Fibroblast of upper back skin (primary cell): ENCODE results near the gene CD79B.

ENCODE experiments used
- DNase-seq: peaks from one replicate; pipeline ENCODE4 v3.0.0-alpha.2; 2013

Gene CD79B

DNA sequence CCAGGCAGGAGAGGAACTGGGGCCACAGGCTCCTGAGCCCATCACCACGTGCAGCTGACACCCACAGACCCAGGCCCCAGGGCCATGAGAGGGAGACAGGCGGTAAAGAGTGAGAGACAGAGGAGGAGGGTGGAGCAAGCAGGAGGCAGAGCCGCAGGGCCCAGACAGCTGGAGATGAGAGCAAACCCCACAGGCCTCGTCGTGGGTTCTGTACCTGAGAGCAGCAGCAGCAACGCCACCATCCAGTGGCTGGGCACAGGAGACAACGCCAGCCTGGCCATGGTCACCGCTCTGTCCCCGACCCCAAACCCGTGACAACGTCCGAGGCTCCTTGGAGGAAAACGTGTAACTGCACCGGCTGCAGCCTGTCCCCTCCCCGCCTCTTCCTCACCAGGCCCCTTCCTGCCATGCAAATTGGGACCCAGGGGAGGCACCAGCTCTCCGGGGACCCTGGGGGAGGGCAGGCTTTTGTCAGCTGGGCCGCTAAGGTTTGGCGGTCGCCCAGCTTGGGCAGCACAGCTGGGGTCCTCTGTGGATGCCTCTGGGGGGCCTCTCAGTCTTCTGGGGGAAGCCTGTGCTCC lies at the start of gene CD79B:
TSS of gene CD79B (minus strand) at position 351 of the 581 bp plus-strand sequence. CDS start at position 281, 70 bp downstream.
- DNase-seq: no peak

DNA sequence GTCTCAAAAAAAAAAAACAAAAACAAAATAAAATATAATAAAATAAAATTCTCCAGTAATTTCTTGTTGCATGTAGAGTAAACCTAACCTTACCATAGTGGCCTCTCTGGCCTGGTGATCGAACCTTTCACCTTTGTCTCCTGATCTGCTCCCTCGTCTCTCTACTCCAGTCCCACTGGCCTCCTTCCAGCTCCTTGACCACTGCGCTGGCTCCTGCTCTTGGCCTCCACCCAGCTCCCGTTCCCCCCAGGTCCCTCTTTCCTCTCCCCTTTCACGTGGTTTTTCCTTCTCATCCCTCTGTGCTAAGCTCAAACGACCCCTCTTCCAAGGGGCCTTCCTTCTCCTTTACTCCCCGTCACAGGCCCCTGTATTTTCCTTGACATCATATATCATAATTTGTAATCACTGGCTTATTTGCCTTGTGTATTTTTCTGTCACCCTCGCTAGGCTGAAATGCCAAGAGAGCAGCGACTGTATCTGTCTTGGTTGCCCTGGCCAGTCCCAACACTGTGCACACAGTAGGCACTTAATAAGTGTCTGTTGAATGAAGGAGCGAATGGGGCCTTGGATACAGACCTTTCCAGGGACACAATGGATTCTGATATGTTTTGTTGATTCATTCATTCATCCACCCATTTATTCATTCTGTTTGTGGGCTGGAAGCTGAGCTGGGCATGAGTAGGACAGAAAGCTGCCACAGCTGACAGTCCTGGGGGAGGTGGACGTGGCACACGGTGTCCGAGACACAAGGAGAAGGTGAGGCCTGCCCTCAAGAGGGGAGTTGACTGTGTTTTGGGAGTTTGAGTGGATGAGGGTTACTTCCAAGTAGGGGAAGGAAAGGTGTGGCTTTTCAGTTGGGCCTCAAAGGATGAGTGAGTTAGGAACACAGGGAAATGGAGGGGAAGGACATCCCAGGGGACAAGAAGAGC lies 46.4 kb upstream of the CD79B start:
- no peak for DNase-seq

DNA sequence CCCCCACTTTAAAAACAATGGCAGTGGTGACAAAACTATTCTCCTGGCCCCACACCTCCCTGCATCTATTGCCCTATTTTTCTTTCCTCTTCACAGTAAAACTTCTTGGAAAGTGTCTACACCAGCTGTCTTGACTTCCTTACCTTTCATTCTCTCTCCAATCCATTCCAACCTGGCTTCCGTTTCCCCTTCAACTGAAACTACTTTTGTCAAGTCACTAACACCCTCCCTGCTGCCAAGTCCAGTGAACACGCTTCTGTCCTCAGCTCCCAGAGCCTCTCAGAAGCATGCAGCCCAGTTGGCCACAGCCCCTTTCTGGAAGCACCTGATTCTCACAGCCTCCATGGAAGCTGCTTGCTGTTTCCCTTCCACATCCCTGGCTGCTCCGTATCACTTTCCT lies 44.6 kb upstream of the CD79B start:
- no peak for DNase-seq

DNA sequence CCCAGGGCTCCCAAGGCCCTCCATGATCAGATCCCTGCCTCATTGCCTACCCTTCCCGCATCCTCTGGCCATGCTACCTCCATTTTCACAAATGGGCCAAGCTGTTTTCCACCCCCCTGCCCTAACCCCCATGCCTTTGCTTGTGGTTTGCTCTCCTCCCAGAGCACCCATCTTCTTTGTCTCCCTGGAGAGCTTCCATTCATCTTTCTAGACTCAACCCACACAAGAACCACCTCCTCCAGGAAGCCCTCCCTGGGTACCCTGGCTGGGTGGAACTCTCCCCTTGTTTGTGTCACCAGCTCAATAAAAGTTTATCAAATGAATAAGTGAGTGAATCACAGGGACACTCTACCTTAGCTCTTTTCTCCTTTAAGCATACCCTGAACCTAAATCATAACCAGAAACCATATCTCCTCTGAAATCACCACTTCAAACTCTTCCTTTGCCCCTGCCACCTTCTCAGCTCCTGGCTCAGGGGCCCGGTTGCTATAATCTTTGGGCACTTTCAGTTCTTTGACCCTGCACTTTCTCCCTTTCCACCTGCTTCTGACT lies 43.5 kb upstream of the CD79B start:
- DNase-seq: no peak

DNA sequence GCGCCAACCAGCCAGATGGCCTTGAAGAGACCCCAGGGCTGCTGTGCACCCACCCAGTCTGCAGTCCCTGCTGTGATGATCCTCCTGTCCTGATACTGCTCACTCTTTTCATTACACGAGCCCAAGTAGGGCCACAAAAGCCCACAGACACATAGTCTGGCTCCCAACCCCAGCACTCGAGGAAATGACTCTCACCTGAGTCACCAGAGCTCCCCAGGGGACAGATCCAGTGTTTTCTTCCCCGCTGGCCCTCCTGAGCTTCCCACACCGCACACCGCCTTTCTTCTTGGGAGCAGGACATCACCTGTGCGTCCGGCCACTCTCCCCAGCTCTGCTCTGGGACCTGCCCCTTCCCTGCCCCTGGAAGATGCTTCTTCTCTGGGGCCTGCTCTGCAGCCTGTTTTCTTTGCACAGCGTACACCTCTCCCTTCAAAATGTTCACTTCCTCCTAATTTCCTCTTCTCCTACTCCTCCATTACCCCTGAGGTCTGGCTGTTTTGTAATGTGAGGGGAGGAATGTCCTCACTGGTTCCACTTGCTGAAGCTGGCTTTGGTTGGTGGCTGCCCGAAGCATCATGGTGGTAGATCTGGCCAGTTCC lies 42.6 kb upstream of the CD79B start:
- DNase-seq: peak; percentile 57

DNA sequence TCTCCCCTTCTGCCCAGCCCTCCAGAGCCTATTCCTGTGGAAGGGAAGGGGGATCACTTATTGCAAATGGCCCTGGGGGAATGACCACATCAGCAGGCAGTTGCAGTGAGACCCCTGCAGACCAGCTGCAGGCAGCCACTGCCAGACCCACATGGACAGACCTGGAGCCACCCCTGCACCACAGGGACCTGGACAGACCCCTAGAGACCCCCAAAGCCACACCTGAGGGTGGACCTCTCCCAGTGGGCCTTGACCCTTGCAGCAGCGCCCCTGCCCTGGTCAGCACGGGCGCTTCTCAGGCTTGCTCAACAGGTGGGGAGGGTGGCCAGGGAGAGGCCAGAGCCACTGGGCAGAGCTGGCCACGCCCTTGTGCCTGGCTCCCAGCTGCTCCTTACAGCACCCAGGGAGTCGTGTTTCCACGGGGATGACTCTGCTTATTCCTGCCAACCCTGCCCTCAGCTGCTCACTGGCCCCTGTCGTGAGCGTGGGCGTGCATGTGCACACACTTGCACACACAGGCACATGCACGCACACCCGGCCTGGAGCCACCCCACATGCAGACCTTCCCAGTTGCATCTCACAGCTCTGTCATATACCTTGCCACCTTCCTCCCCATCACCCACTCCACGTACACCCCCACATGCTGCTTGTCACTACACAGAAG lies 41.9 kb upstream of the CD79B start:
- no peak for DNase-seq

DNA sequence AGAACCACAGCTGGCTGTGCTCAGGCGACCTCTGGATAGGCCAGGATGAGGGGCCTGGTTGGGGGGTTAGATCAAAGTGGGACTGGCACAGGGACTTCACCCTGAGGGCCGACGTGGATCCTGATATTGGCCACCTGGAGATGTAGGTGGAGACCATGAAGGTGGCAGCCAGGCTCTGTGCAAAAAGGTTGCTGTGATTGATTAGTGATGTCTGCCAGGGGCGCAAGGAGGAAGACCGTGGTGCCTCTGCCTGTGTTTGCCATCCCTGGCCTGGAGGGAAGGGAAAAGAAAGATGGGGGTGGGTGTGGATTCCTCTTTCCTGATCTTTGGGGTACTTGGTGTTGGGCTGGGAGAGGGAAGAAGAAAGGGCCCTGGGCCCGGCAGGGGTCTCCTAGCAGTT lies 41.1 kb upstream of the CD79B start:
- DNase-seq: no peak

DNA sequence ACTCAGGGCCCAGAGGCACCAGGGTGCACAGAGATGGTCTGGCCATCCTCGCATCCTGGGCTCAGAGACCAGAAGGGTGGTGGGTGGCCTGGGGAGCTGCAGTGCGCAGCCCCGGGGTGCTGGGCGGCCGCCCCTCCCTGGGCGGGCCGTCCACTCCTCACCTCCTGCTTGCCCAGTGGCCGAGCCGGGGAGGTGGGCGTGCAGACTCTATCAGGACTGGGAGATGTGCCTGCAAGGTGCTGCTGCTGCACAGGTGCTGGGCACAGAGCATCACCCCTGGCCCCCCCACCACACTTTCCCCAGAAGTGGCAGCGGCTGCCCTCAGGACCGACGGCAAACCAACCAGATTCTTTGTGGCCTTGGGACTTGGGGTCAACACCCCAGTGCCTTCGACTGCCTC lies 40.7 kb upstream of the CD79B start, which contains the start of gene SCN4A:
TSS of gene SCN4A (minus strand) at position 123 of the 400 bp plus-strand sequence. CDS start at position 46, 77 bp downstream.
- no peak for DNase-seq

DNA sequence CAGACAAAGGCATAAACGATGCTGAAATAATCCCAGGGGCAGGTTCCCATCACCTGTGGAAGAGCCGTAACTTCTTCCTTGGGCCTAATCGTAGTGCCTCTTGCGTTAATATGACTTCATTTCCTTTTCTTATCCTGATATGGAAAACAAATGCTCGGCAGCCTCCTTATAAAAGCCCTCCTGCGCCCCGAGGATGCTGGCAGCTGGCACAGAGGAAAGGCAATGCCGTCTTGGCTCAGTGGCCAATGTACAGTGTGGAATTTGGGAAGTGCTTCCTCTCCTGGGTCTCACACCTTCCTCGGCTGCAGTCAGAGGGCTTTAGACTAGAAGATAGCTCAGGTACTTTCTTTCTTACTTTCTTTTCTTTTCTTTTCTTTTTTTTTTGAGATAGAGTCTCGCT lies 37.1 kb upstream of the CD79B start:
- no peak for DNase-seq

DNA sequence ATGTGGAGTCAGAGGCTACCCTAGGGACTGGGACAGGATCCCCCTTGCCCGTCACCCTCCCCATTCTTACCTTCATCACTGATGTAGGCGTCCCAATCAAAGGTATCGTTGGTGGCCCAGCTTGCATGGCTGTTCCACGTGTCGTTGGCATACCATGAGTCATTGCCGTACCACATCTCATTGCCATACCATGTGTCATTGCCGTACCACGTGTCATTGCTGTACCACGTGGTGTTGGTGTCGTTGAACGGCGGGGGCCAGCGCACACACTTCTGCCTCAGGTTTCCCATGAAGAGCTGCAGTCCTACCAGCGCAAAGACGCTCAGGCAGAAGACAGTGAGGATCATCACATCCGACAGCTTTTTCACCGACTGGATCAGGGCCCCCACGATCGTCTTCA lies 35.8 kb upstream of the CD79B start:
- DNase-seq: no peak

DNA sequence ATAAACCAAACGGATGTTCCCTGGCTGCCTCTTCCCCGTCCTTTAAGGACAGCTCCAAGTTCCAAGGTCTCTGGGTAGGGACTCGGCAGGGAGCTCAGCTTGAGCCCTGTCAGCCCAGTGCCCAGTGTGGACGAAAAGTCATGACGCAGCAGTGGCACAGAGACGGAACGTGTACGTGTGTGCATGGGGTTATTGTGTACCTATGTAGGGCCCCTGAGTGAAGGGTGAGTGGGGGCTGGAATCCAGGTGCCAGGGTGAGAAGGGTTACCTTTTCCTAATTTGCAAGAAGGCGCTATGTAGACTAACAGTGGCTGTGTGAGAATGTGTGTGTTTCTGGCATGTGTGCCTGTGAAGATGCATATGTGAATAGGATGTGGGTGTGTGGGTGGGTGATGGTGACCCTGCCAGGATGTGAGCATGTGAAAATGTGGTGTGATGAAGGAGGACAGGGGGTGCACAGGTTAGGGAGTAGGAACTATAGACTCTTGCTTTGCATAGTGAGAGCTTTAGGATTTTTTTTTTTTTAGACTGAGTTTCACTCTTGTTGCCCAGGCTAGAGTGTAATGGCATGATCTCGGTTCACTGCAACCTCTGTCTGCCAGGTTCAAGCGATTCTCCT lies 34.6 kb upstream of the CD79B start:
- no peak for DNase-seq

DNA sequence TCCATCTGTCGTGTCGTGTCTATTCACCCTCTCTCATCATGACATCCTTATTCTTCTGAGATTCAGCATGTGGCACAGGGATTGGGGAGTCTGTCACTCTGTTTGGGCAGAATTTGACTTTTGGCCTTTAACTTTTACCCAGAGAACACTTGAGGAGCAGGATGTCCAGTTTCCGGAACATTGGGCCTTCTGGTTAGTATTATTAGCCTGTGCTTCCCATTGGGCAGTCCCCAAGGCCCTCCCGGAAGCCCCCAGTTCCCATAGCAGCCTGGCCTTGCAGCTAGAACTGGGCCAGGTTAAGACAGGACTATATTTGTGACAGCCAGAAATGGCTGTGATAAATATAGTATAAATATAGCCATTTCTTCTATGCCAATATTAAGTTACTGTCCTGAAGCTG lies 31.0 kb upstream of the CD79B start:
- no peak for DNase-seq

DNA sequence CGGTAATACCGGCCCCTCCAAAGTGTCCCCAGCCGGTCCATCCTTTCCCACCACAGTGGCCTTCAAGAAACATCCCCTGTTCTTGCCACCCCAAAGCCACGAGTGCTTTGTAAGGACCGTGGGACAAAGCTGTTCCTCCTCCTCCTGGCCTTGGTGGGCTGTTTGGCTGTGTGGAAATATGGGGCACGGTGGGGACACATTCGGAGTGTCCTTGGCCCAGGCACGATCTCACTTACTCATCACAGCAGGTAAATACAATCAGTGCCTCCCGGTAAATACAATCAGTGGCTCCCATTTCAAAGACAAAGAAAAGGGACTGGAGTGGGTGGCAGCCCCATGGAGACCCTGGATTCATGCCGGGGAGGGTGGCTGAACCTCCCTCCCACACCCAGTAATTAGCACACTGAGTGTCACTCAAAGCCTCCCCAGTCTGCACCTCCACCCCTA lies 30.2 kb upstream of the CD79B start:
- DNase-seq: no peak

DNA sequence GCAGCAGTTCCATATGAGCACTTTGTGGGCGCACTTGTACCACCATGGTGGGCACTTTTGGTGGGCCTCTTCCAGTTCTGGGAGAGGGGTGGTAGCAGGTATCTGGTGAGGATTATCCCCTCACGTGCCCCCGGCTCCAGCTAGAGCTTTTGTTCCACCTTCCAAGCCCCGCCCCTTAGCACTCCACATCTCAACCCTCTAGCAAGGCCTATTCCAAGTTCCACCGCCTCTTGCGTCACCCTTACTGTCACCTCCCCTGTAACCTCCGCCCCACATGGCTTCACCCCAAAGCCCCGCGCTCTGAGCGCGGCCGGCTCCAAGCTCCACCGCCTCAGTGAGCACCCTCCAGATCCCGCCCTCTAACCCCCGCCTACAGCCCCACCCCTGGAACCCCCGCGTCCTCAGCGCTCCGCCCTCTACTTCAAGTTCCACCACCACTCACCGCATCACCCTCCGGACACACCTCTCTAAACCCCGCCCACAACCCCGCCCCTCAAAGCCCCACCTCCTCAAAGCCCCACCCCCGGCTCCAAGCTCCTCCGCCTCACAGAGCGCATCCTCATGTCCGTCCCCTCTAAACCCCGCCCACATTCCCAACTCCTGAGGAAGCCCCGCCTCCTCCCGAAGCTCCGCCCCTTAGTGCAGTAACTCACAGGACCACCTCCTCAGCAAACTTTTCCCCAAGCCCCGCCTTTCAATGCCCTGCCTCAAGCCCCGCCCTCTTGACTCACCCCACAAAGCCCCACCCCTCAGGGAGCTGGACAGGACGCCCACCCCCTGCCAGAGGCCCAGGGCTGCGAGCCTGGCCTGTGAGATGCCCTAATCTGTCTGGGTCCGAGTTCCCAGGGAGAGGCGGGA lies 29.5 kb upstream of the CD79B start:
- peak; percentile 60 for DNase-seq

DNA sequence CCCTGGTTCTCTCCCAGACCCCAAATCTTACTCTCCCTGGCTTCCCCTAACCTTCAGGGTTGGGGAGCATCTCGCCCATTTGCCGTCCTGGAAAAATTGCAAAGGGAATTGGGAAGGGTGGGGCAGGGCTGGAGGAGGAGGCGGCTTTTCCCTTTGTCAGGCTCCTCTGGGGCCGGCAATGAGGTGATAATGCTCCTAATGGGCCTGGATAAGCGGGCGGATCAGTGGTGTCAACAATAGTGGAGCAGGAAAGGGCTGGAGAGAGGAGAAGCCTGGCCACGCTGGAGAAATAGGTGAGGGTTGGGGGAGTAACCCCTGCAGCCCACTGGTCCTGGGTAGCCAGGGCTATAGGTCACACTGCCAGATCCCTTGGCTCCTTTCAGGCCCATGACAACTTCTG lies 28.3 kb upstream of the CD79B start:
- DNase-seq: no peak

DNA sequence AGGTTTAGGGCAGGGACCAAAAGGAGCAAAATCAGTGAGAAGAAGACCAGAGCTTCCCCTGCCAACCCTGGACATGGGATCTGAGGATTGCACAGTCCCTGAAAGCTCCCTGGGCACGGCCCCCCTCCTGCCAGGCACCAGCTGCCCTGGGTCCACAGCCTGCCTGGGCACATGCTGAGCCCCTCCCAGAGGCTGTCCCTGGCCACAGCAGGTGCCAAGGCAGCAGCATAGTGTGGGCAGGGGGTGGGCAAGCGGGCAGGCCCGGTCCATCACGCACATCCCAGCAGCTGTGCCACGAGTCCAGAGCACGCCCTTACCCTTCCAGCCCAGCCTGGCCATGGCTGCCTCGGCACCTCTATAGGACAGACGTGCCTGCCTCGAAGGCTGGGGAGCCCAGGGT lies 27.9 kb upstream of the CD79B start:
- DNase-seq: no peak

DNA sequence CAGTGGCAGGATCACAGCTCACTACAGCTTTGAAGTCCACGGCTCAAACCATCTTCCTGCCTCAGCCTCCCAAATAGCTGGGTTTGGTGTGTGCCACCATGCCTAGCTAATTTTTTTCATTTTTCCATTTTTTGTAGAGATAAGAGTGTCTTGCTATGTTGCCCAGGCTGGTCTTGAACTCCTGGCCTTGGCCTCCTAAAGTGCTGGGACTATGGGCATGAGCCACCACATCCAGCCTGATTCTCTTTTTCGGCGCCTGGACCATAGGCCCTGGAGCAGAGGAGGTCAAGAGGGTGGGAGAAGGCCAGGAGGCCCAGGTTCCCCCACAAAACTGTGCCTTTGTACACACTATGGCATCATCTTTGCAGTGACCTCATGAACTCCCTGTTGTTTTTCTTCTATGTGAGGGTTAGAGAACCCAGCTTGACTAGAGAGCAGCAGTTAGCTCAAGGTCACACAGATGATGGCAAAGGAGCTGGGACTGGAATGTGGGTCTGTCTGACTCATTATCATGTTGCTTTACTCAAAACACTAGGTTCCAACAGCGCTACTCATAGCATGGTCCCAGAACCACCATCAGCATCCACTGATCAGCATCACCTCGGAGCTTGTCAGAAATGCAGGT lies 24.3 kb upstream of the CD79B start:
- DNase-seq: peak; percentile 39

DNA sequence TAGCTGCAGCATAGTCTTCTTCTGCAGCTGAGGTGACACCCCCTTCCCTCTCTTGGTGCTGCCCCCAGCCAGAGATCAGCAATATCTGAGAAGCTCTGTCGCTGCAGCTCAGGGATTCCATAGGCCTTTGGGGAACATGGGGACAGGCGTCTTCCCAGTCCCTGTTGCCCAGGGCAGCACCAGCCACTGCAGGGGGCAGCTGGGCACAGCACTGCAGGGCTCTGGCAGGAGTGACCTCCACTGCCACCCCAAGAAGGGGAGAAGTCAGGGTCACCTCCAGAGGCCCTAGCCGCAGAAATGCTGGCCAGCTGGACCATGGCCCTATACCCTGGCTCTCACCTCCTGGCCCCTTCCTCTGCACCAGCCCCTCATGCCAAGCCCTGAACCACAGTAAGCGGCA lies 23.7 kb upstream of the CD79B start:
- no peak for DNase-seq

DNA sequence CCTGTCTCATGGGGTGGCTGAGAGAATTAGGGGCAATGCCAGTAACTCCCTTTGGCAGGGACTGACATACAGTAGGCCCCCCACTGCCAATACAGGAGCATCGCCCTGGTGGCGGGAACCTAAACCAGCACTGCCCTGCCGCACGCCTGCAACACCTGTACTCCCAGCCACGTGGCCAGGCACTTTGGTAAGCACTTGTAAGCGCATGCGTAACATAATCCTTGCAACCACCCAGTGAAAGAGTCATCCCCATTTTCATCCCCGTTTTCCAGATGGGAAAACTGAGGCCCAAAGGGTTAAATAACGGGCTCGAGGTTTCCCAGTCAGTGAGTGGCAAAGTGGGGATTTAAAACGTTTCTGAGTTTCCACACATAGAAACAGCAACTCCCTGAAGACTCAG lies 23.1 kb upstream of the CD79B start:
- DNase-seq: no peak

DNA sequence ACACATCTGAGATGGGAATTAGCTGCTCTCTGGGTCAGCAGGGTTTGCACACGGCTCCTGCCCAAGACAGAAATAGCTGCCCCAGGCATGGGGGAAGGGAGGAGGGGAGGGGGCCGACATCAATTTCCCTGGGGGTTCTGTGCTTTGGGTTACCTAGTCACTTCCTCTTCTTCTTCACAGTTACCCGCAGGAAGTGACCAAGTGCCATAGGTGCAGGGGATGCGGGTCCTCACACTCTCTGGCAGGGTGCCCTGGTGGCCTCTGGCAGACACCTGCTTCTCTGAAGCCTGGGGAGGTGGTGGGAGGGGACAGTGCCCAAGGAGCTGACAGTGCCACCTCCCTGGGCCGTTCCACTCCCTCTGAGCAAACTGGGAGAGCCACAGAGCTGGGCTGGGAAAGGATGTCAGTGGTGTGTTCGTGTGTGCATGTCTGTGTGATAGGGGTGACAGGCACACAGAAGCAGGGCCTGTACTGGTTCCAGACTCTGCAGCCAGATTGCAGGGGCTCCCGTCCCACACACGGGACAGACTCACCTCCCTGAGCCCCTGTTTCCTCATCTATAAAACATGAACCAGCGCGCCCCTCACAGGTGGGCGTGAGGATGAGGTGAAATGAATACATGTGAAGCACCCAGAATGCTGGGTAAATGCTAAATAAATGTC lies 22.4 kb upstream of the CD79B start:
- no peak for DNase-seq
